Fibroblast of lung (primary cell): Measurements from ENCODE around the gene UPK1B.

Source experiments
- EZH2 ChIP-seq: IDR thresholded peaks from 2 replicates; pipeline ENCODE4 v1.5.1; 2012; ENCODE audit warnings: low read length, control low read depth, mild to moderate bottlenecking; ENCODE audit errors: missing control alignments
- TF ChIP-seq, protein P1 (sequence below), 2 donors: IDR thresholded peaks in 1 of 2; conservative IDR thresholded peaks in 1 of 2; 1 replicate in 1 of 2; 2 replicates in 1 of 2; pipeline ENCODE4 v1.5.1; 2011 to 2012; ENCODE audit warnings: low read length in 2 of 2, control low read depth in 1 of 2, inconsistent platforms in 1 of 2, low read depth in 1 of 2, mild to moderate bottlenecking in 1 of 2

DNA sequence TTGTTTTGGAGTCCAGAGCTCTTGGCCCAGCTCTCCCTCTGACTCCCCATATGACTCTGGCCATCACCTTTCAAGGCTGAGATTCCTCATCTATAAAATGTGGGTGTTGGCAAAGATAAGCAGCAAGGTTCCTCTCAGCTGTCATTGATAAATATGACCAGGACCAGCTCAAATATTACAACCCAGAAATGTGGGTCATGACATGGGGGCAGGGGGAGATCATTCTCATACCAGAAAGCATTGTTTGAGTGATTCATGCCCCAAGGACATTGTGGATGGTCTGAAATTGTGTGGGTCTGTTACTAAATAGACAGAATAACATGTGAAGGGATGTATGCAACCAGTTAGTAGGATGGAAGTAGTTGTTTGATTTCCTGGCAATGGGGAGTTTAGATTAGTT lies 13.9 kb downstream of the UPK1B start:
- TF ChIP-seq EZH2, result no peak
- TF ChIP-seq, protein P1, sequence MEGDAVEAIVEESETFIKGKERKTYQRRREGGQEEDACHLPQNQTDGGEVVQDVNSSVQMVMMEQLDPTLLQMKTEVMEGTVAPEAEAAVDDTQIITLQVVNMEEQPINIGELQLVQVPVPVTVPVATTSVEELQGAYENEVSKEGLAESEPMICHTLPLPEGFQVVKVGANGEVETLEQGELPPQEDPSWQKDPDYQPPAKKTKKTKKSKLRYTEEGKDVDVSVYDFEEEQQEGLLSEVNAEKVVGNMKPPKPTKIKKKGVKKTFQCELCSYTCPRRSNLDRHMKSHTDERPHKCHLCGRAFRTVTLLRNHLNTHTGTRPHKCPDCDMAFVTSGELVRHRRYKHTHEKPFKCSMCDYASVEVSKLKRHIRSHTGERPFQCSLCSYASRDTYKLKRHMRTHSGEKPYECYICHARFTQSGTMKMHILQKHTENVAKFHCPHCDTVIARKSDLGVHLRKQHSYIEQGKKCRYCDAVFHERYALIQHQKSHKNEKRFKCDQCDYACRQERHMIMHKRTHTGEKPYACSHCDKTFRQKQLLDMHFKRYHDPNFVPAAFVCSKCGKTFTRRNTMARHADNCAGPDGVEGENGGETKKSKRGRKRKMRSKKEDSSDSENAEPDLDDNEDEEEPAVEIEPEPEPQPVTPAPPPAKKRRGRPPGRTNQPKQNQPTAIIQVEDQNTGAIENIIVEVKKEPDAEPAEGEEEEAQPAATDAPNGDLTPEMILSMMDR (conservative IDR thresholded peaks at IDR 0.05 in 1 of 2, IDR thresholded peaks at IDR 0.05 in 1 of 2; ENCODE audit: low read depth in 1 of 2, low read length in 2 of 2), result no peak
